Activated naive CD4-positive, alpha-beta T cell treated with anti-CD3 and anti-CD28 coated beads for 36 hours (primary cell): ENCODE data around the gene ZFP62. TPM values are rescaled to one million over a fixed set of nuclear protein-coding genes. Genes with fewer than 3 reads are reported as not detected.

Experiments used
- total RNA-seq, 2 experiments: library from RNA; stranded (reverse); gene quantifications; one replicate each; pipeline ENCODE4 v1.2.3, GENCODE V29; 2021

Gene ZFP62
- total RNA-seq, 2 experiments from 2014 or later = 21.5 to 23.6 TPM

Other genes with a start within 250 kb of the ZFP62 start
- gene FLT4, start 211.7 kb downstream of the ZFP62 start, total RNA-seq = 1 to 10 TPM; 1.5 to 2.7 TPM
- gene OR2Y1, start 121.2 kb downstream of the ZFP62 start, total RNA-seq = not detected
- gene MGAT1, start 58.5 kb downstream of the ZFP62 start, total RNA-seq = 10 to 100 TPM; 70.0 to 75.2 TPM
- gene BTNL8, start 37.9 kb upstream of the ZFP62 start, total RNA-seq = not detected
- not detected for gene BTNL3, start 127.6 kb upstream of the ZFP62 start, total RNA-seq
- gene BTNL9, start 179.0 kb upstream of the ZFP62 start, total RNA-seq = not detected